Esophagus (tissue), 2 donors: ENCODE results near the gene CTSC. TPM values are rescaled to one million over a fixed set of nuclear protein-coding genes. Genes with fewer than 3 reads are reported as not detected.

Source experiments
- H3K27ac ChIP-seq, 2 donors: one replicate each; pipeline ENCODE4 v1.5.1; 2013; ENCODE audit warnings: low read depth in 2 of 2, mild to moderate bottlenecking in 2 of 2, inconsistent platforms in 1 of 2, low read length in 1 of 2, moderate library complexity in 1 of 2
- H3K27me3 ChIP-seq, 2 donors: one replicate each; pipeline ENCODE4 v1.6.1; 2013; ENCODE audit warnings: low read length in 2 of 2, control low read depth in 1 of 2, mild to moderate bottlenecking in 1 of 2; ENCODE audit not compliant: insufficient read depth in 2 of 2, control insufficient read depth in 1 of 2
- H3K36me3 ChIP-seq, 2 donors: one replicate each; pipeline ENCODE4 v1.6.1; 2013; ENCODE audit warnings: low read length in 1 of 2; ENCODE audit not compliant: control insufficient read depth in 2 of 2, insufficient read depth in 2 of 2
- H3K4me1 ChIP-seq, 2 donors: one replicate each; pipeline ENCODE4 v1.6.1; 2013; ENCODE audit warnings: low read length in 1 of 2; ENCODE audit not compliant: control insufficient read depth in 2 of 2, insufficient read depth in 2 of 2
- H3K4me3 ChIP-seq, 2 donors: one replicate each; pipeline ENCODE4 v1.5.1; 2013; ENCODE audit warnings: low read length in 2 of 2, mild to moderate bottlenecking in 2 of 2, low read depth in 1 of 2, moderate library complexity in 1 of 2
- H3K9me3 ChIP-seq, 2 donors: one replicate each; pipeline ENCODE4 v1.6.1; 2013; ENCODE audit warnings: mild to moderate bottlenecking in 2 of 2, low read depth in 1 of 2, low read length in 1 of 2, moderate library complexity in 1 of 2; ENCODE audit not compliant: control insufficient read depth in 2 of 2, insufficient read depth in 1 of 2
- WGBS, 2 donors: extraction: QIAGEN DNeasy Blood & Tissue Kit; methylation state at CpG; one replicate each; pipeline ENCODE4 v1.1.7; 2013; 5-methylcytosine and 5-hydroxymethylcytosine counted together
- polyA plus RNA-seq, 2 donors: library from polyadenylated mRNA; stranded (reverse); fragments of 200-250 nt; gene quantifications; one replicate each; pipeline ENCODE4 v1.2.3, GENCODE V29; 2013
- donor health status: healthy with polysubstance abuse.
- donor health status: Bipolar disorder and iron deficiency.

Gene CTSC
- polyA plus RNA-seq, 2 donors: 33.8 to 35.3 TPM

DNA sequence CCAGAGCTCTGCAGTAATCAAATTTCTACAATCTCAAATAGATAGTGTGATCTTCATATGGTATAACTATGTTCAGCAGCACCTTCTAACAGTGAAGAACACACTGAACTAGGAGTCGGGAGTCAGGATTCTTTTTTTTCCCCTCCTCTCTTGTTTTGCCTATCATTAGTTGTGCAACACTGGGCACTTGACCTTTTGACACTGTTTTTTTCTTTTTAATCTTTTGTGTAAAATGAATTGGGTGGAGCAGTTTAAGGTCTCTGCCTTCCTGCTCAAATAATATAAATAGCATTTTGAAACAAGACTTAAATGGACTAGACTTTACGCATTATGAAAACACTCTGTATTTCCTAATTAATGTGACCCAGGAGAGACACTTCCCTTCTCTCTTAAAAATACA, 39.7 kb downstream of the CTSC start:
- Histone ChIP-seq H3K27me3 (no peaks in the 10 kb centered on the region), H3K4me1 (no peaks in the 10 kb centered on the region), H3K4me3 (no peak overlapping the region), H3K36me3 (no peaks in the 10 kb centered on the region), H3K9me3 (no peaks in the 10 kb centered on the region), H3K27ac (no peak overlapping the region)
- 62 to 65% methylated on average over 2 of the region's 2 CpGs for WGBS, 2 donors

DNA sequence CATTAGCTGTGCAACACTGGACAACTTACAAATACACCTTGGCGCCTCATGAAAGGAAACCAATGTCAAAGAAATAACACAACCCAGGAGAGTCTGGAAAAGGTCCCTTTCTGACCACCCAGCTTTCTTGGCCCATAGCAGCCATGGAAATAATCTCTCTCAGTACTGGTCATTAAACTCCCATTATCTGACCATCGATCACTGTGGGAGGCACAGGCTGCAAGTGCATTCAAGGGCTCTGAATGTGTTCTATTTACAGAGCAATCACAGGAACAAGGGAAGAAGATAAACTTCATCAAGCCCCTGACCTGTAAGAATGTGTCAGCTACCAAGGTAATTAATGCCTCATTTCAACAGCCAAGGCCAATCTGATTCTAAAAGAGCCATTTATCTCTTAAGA, 40.1 kb downstream of the CTSC start:
- Histone ChIP-seq H3K4me1 (no peaks in the 10 kb centered on the region), H3K4me3 (no peak overlapping the region), H3K27ac (no peak overlapping the region), H3K36me3 (no peaks in the 10 kb centered on the region), H3K27me3 (no peaks in the 10 kb centered on the region), H3K9me3 (no peaks in the 10 kb centered on the region)
- 53 to 59% methylated on average over 2 of the region's 2 CpGs for WGBS, 2 donors

DNA sequence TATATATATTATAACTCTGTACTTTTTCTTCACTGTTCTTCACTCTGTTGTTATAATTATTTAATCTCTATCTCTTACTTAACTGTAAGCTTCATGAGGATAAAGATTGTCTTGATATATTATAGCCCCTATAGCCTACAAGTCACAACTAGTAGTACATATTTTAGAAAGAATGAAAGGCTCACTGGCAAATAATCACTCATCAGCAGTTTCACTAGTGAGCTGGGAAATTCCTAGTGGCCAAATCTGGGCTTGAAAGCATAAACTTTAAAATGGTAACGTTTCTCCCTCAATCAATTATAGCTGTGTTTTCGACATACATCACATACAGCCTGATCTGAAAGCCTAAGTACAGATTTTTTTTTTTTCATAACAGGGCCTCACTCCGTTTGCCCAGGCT, 42.5 kb downstream of the CTSC start:
- Histone ChIP-seq H3K36me3 (no peaks in the 10 kb centered on the region), H3K27ac (no peak overlapping the region), H3K9me3 (no peaks in the 10 kb centered on the region), H3K4me3 (no peak overlapping the region), H3K27me3 (no peaks in the 10 kb centered on the region), H3K4me1 (no peaks in the 10 kb centered on the region)
- 64 to 77% methylated on average over 3 of the region's 3 CpGs for WGBS, 2 donors

DNA sequence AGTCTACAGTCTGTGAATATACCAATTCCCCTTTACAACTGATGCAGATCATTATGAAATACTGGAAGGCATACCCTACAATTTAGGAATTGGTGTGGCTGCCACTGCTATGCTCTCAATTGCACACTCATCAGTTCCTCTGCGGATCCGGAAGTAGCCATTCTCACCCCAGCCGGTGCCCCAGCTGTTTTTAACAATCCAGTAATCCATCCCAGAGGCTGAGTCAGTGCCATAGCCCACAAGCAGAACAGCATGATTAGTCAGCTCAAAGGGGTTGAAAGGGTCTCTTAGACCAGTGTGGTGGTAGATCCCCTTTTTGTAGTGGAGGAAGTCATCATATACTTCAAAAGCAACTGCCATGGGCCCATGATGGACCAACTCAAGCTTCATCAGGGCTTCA, 43.6 kb downstream of the CTSC start:
- 85 to 92% methylated on average over 3 of the region's 3 CpGs for WGBS, 2 donors
- no peaks in the 10 kb centered on the region for H3K4me1 ChIP-seq
- H3K4me3 ChIP-seq: no peak overlapping the region
- H3K9me3 ChIP-seq: no peaks in the 10 kb centered on the region
- no peaks in the 10 kb centered on the region for H3K36me3 ChIP-seq
- no peaks in the 10 kb centered on the region for H3K27me3 ChIP-seq
- no peak overlapping the region for H3K27ac ChIP-seq

DNA sequence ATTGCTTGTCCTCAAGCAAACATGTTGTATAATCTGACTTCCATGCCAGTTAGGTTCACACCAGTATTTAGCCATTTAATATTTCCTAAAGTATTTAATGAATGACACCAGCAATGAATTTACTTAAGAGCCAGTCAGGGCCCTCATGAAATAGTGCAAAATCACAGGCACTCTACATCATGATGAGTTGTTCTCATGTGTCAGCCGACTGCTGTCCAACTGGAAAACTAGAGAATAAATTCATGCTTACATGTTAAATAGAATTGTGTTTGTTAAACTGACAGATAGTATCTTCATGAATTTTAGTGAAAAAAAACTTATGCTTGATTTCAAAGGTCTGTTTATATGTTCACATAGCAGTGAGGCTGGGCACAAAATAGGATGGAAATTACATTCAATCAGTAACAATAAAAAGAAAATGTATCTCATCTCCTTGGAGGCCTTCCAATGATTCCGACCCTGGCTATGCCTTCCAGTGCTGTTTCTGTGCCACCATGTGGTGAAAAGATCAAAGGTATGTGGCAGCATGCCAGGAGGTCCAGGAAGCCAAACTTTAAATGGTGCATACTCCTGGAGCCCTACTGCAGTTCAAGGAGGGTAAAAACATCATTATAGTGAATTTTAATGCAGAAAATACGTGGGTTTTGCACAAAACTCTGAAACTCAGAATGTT, 45.2 kb downstream of the CTSC start:
- Histone ChIP-seq H3K4me1 (no peaks in the 10 kb centered on the region), H3K36me3 (no peaks in the 10 kb centered on the region), H3K27me3 (no peaks in the 10 kb centered on the region), H3K4me3 (no peak overlapping the region), H3K9me3 (no peaks in the 10 kb centered on the region), H3K27ac (no peak overlapping the region)
- 31 to 42% methylated on average over 3 of the region's 3 CpGs for WGBS, 2 donors

DNA sequence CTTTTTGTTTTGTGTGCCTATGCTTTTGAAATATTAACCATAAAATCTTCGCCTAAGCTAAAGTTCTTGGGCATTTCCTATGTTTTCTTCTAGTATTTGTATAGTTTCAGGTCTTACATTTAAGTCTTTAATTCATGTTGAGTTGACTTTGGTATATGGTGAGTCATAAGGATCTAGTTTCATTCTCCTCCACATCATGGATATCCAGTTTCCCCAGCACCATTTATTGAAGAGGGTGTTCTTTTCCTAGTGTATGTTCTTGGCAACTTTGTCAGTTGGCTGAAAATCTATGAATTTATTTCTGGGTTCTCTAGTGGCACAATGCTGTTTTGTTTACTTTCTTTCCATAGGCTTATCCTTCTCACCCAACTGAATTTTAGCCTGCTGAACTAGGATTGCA, 49.0 kb downstream of the CTSC start:
- H3K4me3 ChIP-seq: no peak overlapping the region
- no peaks in the 10 kb centered on the region for H3K4me1 ChIP-seq
- WGBS, 2 donors: 91 to 95% methylated on average over 1 of the region's 1 CpG
- H3K27me3 ChIP-seq: no peaks in the 10 kb centered on the region
- no peaks in the 10 kb centered on the region for H3K36me3 ChIP-seq
- peak overlapping the region in 1 of 2 donors; percentile 31 for H3K27ac ChIP-seq
- H3K9me3 ChIP-seq: no peaks in the 10 kb centered on the region

DNA sequence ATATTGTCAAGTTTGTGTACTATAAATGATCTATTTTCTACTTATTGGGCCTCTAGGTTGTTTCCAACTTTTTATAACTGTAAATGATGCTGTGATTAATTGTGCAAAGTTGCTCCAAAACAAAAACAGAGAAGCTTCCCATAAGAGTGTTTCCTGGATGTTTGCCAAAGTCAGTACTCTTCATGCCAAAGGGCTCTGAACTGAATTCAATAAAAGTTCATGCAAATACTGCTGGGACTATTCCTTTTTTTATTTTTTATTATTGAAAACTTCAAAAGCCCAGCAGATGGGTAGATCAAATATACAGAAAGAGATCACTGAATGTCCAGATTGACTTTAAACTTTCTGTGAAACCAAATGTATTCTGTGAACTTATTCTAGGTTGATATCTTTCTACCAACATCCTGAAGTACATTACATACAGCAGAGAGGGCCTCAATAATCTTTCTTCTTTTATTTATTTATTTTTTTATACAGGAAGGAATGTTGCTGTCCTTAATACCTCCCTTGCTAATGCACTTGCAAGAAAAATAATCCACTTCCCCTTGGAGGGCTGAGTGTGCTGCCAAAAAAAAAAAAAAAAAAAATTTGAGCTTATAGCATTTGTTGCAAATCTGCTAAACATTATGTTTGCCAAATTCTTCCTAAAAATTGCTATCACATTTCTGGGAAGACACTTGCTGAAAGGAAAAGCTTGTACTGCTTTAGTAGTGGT, 53.0 kb downstream of the CTSC start:
- H3K9me3 ChIP-seq: no peaks in the 10 kb centered on the region
- H3K27ac ChIP-seq: no peak overlapping the region
- H3K36me3 ChIP-seq: no peaks in the 10 kb centered on the region
- H3K4me3 ChIP-seq: no peak overlapping the region
- no peaks in the 10 kb centered on the region for H3K4me1 ChIP-seq
- no peaks in the 10 kb centered on the region for H3K27me3 ChIP-seq

DNA sequence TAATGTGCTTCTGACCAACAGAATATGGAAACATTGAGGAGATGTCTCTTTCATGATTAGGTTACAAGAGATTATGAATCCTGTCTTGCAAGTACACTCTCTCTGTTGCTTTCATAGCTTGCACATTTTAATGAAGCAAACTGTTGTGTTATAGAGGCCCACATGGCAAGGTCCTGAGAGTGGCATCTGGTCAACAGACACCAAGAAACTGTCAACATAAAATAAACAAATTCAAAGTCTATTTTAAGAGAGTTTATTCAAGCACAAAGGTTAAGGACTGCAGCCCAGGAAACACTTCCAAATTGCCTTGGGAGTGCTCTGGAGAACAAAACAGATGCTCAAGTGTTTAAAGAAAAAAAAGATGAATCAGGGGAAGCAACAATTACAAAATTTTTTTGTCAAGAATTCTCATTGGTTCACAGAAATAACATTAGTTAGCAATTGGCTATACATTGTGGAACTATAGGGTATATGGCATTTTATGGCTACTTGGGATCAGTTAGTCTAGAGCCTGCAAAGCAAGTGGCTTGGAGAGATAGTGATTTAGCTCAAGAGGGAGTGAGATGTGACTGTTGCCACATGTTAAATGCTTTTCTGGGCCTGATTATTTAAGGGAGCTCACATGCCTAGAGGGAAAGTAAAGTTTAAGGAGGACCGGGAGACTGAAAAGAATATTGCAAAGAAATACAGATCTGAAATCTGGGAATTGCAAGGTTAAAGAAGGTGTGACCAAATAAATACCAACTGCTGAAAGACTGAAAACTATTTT, 54.6 kb downstream of the CTSC start:
- no peaks in the 10 kb centered on the region for H3K27me3 ChIP-seq
- no peaks in the 10 kb centered on the region for H3K9me3 ChIP-seq
- WGBS, 2 donors: 60 to 79% methylated on average over 1 of the region's 1 CpG
- H3K4me3 ChIP-seq: no peak overlapping the region
- no peaks in the 10 kb centered on the region for H3K4me1 ChIP-seq
- H3K27ac ChIP-seq: no peak overlapping the region
- H3K36me3 ChIP-seq: no peaks in the 10 kb centered on the region

DNA sequence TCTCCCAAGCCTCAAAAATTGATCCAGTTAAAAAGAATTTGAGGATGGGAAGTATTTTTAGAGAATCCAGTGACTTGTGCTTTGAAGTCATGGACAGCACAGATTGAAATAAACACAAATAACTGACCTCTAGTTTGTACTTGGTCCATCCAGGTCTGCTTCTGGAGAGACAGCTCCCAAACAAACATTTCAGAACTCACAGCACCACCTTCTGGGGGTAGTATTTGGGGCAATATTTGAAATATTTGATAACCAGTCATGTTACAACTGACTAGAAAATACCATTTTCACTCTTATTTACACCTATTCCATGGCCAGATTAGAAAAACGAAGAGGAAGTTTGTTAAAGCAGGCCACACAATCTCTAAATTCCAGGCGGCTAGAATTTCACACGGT, 56.2 kb downstream of the CTSC start:
- Histone ChIP-seq H3K4me3 (no peak overlapping the region), H3K27ac (no peak overlapping the region), H3K36me3 (no peaks in the 10 kb centered on the region), H3K4me1 (no peaks in the 10 kb centered on the region), H3K9me3 (no peaks in the 10 kb centered on the region), H3K27me3 (no peaks in the 10 kb centered on the region)
- WGBS, 2 donors: 50 to 61% methylated on average over 3 of the region's 3 CpGs
